Measurements from ENCODE around the gene MT1G.
"Not testable (repeated sequence)": the region's sequence is repeated elsewhere in the genome, so short reads cannot be mapped to it uniquely, and the experiment has no call there.

MT1G gene

DNA sequence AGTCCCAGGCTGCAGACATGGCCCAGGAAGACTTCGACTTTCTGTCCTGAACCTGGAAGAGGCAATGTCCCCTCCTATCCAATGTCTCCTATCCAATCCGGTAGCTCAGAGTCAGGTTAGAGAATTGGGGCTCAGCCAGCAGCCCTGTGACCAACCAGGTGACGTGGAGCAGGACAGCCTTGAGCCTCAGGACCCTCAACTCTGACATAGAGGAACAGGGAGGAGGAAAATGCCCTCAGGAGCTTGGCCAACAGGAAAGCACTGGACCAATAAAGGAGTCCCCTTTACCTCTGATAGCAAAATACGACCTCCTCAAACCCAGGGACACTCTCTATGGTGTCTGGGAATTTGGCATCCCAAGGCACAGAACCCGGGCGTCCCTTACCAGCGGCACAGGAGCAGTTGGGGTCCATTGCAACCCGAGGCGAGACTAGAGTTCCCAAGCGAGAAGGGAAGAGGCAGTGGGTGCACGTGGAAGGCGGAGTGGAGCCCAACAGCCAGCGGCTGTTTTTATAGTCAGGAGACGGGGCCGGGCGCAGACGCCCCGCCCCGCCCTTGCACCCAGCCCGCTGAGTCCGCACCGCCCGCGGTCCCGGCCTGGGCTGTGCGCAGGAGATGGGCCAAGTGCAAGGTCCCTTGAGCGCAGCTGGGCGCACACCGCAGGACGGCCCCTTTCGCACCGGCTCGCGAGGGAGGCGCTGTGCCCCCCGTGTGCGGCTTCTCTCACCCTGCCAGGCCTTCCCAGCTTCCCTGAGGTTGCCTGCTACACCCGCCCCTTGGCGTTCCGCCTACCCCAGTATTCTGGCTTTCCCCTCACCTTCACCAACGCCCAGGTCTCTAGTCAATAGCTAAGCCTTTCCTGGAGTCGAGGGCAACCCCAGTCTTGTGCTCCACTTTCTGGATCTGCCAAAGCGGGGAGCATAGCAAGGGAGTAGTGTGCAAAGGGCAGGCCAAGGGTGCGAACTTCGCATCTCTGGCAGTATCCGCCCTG is at the start of gene MT1G:
Gene MT1G (minus strand): TSS at position 485 of the 991 bp plus-strand sequence. CDS start 72 bp downstream, at position 413.
- DNase-seq = peak; percentile 9

- not testable (repeated sequence) for DNase-seq
Measured at GRCh38 chr16:56717532-56717931, 49.7 kb upstream of the MT1G start.

DNA sequence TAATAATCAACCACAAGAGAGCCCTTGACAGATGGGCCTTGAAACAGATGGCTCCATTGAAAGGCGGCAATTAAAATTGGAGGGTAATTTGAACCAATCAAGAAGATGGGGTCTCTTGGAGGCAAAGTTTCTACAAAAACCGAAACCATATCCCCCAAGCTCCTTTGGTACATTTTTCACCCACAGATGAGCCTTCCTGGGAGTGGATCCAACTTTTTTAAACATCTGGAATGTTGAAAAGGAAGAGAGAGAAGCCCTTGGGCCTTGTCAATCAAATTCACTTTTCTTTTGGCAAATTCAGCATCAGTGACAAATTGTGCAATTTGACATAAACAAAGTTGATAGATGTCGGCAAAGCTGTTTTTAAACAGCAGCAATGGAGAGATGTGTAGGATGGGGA is 48.9 kb upstream of the MT1G start:
- no peak for DNase-seq

DNA sequence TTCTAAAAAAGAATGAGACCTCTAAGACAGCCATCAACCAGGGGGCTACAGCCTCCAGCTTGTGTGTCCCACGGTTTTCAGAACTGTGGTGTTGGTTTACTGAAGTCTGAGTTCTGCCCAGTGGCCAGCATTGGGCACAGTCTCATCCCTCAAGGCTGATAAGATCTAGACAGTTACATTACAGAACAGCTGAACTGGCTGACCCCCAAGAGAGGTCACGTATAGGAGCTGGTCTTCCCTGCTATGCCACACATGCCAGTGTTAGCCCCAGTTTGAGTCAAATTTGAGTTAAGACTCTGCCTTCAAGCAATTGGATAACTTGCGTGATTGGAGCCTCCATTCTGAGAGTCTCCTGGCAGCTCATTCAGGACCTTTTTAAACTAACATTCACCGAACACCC is 47.3 kb upstream of the MT1G start:
- no peak for DNase-seq

DNA sequence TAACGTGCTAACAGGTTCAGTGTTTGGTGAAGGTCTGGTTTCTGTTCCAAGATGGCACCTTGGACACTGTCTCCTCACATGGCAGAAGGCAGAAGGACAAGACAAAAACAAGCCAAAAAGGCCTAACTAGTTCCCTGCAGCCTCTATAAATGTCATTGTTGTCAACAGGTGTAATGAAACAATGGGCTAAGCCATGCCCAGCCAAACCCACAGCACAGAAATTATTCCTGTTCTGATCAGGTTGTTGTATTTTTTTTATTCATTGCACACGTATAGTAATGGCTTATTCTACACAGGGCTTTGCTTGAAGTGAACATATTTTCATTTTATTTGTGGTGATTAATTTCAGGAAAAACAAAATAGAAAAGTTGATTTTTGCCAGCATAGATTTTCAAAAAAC is 45.9 kb upstream of the MT1G start:
- DNase-seq = no peak

DNA sequence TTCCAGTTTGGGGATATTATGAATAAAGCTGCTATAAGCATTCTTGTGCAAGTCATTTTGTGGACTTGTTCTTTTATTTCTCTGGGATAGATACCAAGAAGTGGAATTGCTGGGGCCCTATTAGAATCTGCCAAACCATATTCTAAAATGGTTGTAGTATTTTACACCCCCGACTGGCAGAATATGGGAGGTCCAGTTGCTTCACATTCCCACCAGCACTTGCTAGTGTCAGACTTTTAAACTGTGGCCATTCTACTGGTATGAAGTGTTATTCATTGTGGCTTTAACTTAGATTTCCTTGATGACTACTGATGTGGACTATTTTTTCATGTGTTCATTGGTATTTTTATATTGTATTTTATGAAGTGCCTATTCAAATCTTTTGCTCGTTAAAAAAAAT is 44.0 kb upstream of the MT1G start:
- no peak for DNase-seq

GRCh38 chr16:56710181-56710737 is 42.4 kb upstream of the MT1G start:
- DNase-seq = no peak

- DNase-seq = no peak
Measured at GRCh38 chr16:56709443-56710040, 41.7 kb upstream of the MT1G start.

DNA sequence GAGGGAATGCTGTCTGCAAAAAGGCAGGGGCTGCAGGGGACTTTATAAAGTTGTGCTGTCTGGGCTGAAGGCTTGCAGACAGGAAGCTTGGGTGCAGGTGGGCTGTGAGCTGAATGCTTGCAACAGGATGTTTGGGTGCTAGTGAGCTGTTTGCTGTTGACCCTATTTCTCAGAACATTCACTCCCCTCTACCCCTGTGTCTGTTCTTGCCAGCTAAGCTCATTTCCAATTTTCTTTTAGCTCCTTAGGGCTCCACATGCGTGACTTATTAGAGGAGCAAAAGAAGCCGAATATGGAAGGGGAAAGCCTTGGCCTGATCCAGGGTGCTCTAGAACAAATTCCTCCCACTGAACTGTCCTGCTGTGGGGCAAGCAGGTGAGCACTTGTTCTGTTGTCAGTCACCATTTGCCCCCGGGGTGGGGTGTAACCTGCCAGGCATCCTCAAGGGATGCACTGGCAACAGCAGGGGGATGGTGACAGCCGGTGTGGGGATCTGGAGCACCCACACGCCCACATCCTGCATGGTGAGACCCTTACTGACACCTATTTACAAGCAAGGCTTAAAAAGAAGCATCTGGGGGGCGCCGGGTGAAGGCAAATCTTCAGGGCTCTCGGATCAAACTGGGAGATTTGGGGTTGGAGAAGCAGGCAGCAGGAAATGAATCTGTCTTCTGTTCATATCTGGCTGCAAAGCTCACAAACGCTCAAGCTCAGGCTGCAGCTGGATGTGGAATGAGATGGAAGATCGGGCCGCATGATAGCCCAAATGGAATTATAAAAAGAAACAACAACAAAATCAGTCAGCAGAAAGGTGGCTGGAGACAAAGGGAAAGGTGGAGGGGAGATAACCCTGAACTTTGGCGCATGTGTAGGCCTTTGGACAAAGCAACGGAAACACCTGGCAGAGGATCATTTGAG is 40.9 kb upstream of the MT1G start:
- peak; percentile 29 for DNase-seq

DNA sequence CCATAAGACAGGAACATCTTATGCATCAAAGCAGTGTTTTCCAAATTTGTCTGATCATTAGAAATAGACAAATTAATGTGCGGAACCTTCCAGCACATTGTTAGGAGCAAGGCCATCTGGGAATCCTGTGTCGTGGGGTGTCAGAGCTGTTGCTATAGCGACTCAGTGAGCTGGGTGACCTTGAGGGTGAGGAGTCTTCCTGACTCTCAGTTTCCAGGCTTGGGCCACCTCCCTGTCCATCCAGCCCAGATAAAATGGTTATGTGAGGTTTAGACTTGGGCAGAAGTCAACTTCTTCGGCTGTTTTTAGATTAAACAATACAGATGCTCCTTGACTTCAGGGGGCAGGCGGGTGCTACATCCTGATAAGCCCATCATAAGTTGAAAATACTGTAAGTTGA is 35.0 kb upstream of the MT1G start:
- no peak for DNase-seq

DNA sequence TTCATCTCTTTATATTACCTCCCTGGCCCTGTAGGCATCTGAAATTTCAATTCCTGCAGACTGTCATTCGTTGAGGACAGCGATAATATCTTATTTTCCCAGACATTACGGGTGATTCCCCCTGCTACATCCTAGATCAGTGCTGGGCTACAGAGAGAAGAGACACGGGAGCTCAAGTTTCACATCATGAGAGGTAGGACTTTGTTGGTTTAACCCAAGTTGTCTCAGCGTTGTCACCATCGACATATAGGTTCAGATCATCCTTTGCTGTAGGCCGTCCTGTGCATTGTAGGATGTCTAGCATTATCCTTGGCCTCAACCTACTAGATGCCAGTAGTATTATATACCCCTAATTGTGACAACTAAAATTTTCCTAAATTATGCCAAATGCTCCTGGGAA is 33.7 kb upstream of the MT1G start:
- DNase-seq = no peak

- no peak for DNase-seq
Measured at GRCh38 chr16:56700631-56701030, 32.8 kb upstream of the MT1G start.

DNA sequence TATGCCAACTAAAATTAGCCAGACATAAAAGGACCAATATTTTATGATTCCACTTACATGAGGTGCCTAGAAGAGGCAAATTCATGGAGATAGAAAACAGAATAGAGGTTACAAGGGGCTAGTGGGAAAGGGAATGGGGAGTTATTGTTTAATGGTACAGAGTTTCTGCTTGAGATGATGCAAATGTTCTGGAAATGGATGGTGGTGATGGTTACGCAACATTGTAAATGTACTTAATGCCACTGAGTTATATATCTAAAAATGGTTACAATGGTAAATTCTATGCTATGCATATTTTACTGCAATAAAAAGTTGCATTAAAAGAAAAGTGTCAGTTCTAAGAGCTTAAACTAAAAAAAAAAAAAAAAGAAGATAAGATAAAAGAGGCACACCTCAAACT is 32.3 kb upstream of the MT1G start:
- DNase-seq = no peak

- DNase-seq = no peak
Measured at GRCh38 chr16:56697456-56698155, 29.7 kb upstream of the MT1G start.

- DNase-seq = no peak
Measured at GRCh38 chr16:56695246-56695645, 27.4 kb upstream of the MT1G start.

DNA sequence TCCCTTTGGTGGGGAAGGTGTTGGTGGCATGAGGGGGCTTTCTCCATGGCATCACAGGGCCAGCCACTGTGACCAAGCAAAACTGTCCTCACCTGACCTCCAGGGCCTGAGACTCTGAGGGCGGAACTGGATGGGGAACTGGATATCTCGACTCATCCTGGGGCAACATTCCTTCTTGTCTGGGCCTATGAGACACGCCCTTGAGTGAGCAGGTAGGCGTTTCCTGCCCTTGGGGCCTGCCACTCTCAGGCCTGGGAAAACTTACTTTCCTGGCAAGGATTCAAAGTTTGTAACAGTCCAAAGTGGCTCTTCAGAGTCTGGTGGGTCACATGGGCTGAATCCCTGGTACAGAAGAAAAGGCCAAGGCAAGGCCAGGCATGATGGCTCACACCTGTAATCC is 24.0 kb upstream of the MT1G start:
- no peak for DNase-seq

DNA sequence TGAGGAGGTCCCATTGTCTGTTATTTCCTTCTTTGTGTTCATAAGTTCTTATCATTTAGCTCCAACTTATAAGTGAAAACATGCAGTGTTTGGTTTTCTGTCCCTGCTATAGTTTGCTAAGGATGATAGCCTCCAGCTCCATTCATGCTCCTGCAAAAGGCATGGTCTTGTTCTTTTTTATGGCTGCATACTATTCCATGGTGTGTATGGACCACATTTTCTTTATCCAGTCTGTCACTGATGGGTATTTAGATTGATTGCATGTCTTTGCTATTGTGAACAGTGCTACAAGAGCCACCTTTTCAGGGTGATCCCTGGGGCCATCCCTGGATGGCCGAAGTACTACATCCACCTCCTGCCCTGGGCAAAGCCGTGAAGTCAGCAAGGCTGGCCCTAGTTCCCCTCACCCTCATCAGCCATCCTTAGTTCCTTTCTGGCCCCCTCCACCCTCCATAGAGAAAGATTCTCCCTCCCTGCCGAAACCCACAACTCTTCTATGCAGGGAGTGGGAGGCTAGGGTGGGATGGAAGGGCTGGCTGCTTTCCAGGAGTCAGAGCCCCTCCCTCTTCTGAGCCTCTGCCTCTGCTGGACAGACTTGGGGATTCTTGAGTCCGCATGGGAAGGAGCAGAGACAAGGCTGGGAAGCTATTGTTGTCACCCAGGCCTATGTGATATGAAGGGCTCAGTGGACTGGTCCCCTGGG is 22.7 kb upstream of the MT1G start:
- no peak for DNase-seq

DNA sequence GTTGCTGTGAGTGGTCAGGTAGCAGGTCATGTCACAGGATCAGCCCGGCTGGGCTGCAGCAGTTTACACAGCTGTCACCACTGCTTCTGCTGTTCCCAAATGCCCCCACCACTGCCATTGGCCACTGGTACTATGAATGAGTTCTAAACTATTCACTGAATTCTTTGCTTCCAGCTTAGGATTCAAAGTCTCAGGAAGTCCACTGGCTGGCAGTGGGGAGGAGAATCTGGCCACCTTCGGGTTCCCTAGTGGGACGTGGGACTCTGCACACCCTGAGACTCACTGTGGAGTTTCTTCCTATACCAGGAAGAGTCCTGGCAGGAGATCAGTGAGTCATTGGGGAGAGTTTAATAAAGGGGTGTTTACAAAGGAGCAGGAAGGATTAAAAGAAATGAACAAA is 21.3 kb upstream of the MT1G start:
- DNase-seq = no peak

DNA sequence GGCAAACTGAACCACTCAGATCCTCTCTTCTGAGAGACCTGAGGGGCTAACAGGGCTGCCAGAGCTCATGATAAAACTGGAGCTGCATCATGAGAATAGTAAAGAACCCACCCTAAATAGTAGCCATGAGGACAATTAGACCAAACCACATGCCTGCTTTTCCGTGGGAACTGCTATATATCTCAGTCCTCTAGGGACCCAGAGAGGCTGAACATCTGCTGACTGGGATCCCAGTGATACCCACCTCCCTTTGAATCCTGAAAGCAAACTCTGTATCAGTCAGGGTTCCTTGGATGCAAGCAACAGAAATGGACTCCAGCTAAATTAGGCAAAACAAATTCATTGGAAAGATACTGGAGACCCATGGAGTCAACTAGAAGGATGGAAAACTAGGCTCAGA is 20.9 kb upstream of the MT1G start:
- no peak for DNase-seq

DNA sequence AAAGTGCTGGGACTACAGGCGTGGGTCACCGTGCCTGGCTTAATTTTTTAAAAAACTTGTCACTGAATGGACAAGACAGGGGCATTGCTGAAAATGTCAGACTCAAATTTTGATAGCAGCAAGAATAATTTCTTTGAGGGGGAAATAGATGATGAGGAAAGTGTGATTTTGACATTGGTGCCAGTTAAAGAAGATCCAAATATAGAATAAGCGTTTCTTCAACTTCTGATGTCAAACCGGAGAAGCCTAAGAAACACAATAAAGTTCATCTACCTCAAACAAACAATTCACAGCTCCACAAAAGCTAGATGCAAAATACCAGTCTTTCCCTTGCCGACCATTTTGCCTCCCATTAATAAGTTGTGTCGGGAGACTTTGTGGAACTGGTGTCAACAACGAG is 18.9 kb upstream of the MT1G start:
- no peak for DNase-seq

DNA sequence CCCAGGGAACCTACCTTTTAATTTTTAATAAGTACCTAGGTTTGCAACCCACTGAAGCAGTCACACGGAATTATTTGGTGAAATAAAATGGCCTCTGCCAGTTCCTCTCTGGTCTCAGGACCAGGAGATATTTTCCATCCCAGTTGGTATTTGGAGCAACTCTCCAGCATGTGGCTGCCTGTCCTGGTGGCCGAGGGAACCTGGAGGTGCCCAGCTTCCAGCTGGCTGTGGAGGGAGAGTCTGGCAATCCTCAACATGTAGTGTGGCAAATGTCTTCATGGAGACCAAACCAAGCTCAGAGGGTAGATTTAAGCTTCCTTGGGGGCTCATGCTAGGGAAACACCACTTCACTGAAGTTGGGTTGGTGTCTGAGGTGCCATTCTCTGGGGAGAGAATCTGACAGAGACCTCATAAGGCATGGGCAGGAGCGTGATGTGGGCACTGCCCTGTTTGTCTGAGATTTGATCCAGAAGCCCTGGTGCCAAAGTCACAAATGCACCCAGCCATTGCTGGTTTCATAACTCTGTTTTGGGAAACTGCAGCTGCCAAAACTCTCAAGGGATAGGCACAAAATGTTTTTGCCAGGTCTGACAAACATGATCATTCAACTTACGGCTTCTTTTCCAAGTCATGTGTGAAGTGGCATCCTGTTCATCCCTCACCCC is 17.2 kb upstream of the MT1G start:
- DNase-seq = no peak

Measured in CD4-positive, alpha-beta T cell treated with Interleukin-12 subunit alpha and Interleukin-12 subunit beta, for 1 hour (primary cell).